Measurements from ENCODE around the gene PTMA. TPM values are rescaled to one million over a fixed set of nuclear protein-coding genes. Genes with fewer than 3 reads are reported as not detected.

PTMA gene
- polyA plus RNA-seq, 1 donor from 2014 or later, result 2,091 TPM

GRCh38 chr2:231687133-231687852 is 21.0 kb upstream of the PTMA start:
- no peaks in the 10 kb centered on the region for H4K20me1 ChIP-seq (ENCODE audit: insufficient read depth)
- no peaks in the 10 kb centered on the region for H3K9me3 ChIP-seq (ENCODE audit: low read length)
- H3K4me2 ChIP-seq (ENCODE audit: low read length), result no peak overlapping the region
- H3K36me3 ChIP-seq (ENCODE audit: insufficient read depth, low read length), result no peaks in the 10 kb centered on the region
- H3K9me2 ChIP-seq (ENCODE audit: insufficient read depth, low read length), result no peaks in the 10 kb centered on the region
- H3K79me2 ChIP-seq (replicated peaks; ENCODE audit: insufficient read depth, low read length), result no peaks in the 10 kb centered on the region
- H3K4me3 ChIP-seq (ENCODE audit: low read length), result no peak overlapping the region
- H3K27ac ChIP-seq (ENCODE audit: low read length), result no peak overlapping the region
- H3F3A ChIP-seq (ENCODE audit: insufficient read depth, low read length, poor library complexity, severe bottlenecking), result no peaks in the 10 kb centered on the region
- TF ChIP-seq POLR2AphosphoS5 (IDR thresholded peaks at IDR 0.05), result no peak
- TF ChIP-seq REST (IDR thresholded peaks at IDR 0.05; ENCODE audit: borderline replicate concordance), result no peak
- peak; percentile 53 for TF ChIP-seq CTCF (IDR thresholded peaks at IDR 0.05; ENCODE audit: poor library complexity, severe bottlenecking)
- H2AFZ ChIP-seq (ENCODE audit: low read depth, low read length), result no peak overlapping the region
- H3K27me3 ChIP-seq (ENCODE audit: insufficient read depth, low read depth, low read length), result no peaks in the 10 kb centered on the region
- no peak overlapping the region for H3K9ac ChIP-seq (ENCODE audit: low read length)

DNA sequence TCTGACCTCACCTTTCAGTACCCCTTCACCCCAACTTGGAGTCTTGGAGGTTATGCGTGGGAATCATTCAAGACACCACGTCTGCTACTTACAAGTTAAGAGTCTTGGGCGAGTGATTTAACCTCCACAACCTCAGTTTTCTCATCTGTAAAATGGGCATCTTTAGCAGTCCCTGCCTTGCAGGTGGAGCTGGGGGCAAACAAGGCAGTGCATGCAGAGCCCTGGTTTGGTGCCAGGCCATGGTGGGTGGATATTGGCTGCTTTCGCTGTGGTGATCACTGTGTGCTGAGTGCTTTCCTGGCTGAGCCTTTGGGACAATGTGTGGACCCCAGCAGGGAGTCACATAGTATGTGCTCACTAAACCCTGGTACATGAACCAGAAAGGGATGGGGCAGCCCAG is 20.4 kb upstream of the PTMA start:
- H4K20me1 ChIP-seq (ENCODE audit: insufficient read depth), result no peaks in the 10 kb centered on the region
- H3K79me2 ChIP-seq (replicated peaks; ENCODE audit: insufficient read depth, low read length), result no peaks in the 10 kb centered on the region
- H3K9me2 ChIP-seq (ENCODE audit: insufficient read depth, low read length), result no peaks in the 10 kb centered on the region
- H3K27ac ChIP-seq (ENCODE audit: low read length), result no peak overlapping the region
- H2AFZ ChIP-seq (ENCODE audit: low read depth, low read length), result no peak overlapping the region
- no peak overlapping the region for H3K4me2 ChIP-seq (ENCODE audit: low read length)
- no peak for TF ChIP-seq MXI1 (conservative IDR thresholded peaks at IDR 0.05; ENCODE audit: poor library complexity, severe bottlenecking)
- TF ChIP-seq TAF1 (IDR thresholded peaks at IDR 0.05; ENCODE audit: low read depth), result no peak
- TF ChIP-seq RAD21 (conservative IDR thresholded peaks at IDR 0.05), result no peak
- no peak for TF ChIP-seq POLR2AphosphoS5 (IDR thresholded peaks at IDR 0.05)
- TF ChIP-seq EP300 (conservative IDR thresholded peaks at IDR 0.05; ENCODE audit: poor library complexity, severe bottlenecking), result no peak
- no peak for TF ChIP-seq EZH2 (IDR thresholded peaks at IDR 0.05; ENCODE audit: borderline replicate concordance, insufficient read depth, low read length, poor library complexity, severe bottlenecking)
- no peak for TF ChIP-seq CTCF (IDR thresholded peaks at IDR 0.05; ENCODE audit: poor library complexity, severe bottlenecking)
- TF ChIP-seq SMC3 (conservative IDR thresholded peaks at IDR 0.05; ENCODE audit: poor library complexity), result no peak
- no peak for TF ChIP-seq REST (IDR thresholded peaks at IDR 0.05; ENCODE audit: borderline replicate concordance)
- H3K4me3 ChIP-seq (ENCODE audit: low read length), result no peak overlapping the region
- H3F3A ChIP-seq (ENCODE audit: insufficient read depth, low read length, poor library complexity, severe bottlenecking), result no peaks in the 10 kb centered on the region
- no peak overlapping the region for H3K9ac ChIP-seq (ENCODE audit: low read length)
- H3K27me3 ChIP-seq (ENCODE audit: insufficient read depth, low read depth, low read length), result no peaks in the 10 kb centered on the region
- H3K9me3 ChIP-seq (ENCODE audit: low read length), result no peaks in the 10 kb centered on the region
- H3K36me3 ChIP-seq (ENCODE audit: insufficient read depth, low read length), result no peaks in the 10 kb centered on the region

All from neural cell (in vitro differentiated cells).